A172 (cell line): Measurements from ENCODE around the gene PRTFDC1. TPM values are rescaled to one million over a fixed set of nuclear protein-coding genes. Genes with fewer than 3 reads are reported as not detected.
A peak's percentile ranks its signal among the peaks of the same experiment; 100 is the strongest.

ENCODE experiments used
- DNase-seq: peaks from one replicate; pipeline ENCODE4 v3.0.0-alpha.2; 2015; ENCODE audit warnings: low spot score
- total RNA-seq: library from RNA; depleted of rRNA; stranded (reverse); fragments of >200 nt; shearing (Covaris generic); gene quantifications from 2 replicates; pipeline ENCODE4 v1.2.3, GENCODE V29; 2014

Gene PRTFDC1
- total RNA-seq, 1 experiment from 2014 or later = 15.8 TPM

GRCh38 chr10:24907956-24908355 is 44.5 kb downstream of the PRTFDC1 start:
- no peak for DNase-seq

GRCh38 chr10:24906372-24906771 is 46.0 kb downstream of the PRTFDC1 start:
- no peak for DNase-seq

GRCh38 chr10:24904824-24905223 is 47.6 kb downstream of the PRTFDC1 start:
- no peak for DNase-seq

- DNase-seq = no peak
Observed at GRCh38 chr10:24902400-24902728, 50.0 kb downstream of the PRTFDC1 start.

- DNase-seq = peak; percentile 98
Observed at GRCh38 chr10:24901686-24902399, 50.6 kb downstream of the PRTFDC1 start.

DNA sequence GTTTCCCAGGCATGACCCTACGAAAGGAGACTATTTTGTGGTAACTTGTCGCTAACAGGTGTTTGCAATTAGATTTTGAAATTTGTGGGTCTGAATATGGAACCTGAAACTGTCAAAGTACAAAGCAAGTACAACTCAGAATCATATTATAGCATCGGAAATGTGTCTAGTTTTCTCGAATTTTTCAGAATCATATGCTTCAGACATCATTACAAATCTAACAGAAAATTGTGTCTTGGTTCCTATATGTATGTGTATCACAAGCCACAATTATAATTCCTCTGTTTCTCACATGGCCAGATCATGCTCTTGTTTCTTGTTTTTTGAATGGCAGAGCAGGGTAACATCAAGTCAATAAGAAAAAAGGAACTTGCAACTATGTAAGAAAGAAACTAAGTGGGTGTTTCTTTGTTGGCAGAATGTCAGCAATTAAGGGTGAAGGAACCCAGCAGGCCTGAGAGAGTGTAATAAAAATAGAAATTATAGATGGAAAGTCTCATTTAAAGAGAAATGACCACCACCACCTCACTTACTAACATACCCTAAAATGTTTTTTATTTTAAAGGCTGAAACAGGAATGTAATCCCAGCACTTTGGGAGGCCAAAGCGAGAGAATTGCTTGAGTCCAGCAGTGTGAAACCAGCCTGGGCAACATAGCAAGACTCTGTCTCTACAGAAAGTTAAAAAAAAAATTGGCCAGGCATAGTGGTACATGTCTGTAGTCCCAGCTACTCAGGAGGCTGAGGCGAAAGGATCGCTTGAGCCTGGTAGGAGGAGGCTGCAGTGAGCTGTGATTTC is 51.3 kb downstream of the PRTFDC1 start:
- DNase-seq = no peak

DNA sequence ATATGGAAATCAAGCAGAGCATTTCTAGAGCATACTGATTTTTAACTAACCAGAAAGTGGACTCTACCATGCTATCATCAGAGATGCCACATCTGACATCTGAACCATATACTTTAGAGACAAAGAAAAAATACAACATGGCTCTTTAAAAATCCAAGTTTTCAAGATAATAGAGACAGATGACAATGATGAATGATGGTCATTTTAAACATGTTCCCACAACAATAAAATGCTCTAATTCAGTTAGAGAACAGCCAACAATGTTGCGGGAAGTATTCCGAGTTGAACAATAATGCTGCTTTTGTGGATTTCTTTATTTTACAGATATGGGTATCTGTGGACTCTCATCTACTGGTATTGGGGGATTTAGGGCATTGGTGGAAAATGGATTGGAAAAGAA is 52.8 kb downstream of the PRTFDC1 start:
- no peak for DNase-seq

GRCh38 chr10:24898501-24898900 is 53.9 kb downstream of the PRTFDC1 start:
- DNase-seq = peak; percentile 30

DNA sequence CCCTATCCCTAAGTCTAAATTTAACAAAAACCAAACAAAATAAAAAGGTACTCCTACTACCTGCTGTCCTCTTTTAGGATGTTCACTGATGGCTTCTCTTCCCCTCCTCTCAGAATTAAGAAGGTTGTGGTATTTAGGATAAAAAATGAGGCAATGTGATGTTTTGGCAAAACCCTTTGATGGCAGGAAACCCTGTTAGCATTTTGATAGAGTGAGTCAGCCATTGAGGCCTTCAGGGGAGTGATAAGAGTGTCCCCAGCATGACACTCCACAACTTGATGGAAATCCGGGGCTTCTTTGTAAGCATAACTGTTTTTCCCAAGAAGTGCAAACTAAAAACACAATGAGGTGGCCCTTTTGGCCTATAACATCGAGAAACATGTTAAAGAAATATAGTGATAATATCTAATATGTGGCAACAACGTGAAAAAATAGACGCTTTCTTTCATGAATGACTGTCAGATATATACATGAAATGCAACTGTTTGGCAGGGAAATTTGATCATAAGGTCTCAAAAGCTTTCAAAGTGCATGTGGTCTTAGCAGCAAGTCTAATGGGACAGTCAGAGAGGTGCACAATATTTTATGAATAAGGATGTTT is 55.0 kb downstream of the PRTFDC1 start:
- peak; percentile 87 for DNase-seq

- DNase-seq = peak; percentile 76
Observed at GRCh38 chr10:24894728-24895127, 57.7 kb downstream of the PRTFDC1 start.

DNA sequence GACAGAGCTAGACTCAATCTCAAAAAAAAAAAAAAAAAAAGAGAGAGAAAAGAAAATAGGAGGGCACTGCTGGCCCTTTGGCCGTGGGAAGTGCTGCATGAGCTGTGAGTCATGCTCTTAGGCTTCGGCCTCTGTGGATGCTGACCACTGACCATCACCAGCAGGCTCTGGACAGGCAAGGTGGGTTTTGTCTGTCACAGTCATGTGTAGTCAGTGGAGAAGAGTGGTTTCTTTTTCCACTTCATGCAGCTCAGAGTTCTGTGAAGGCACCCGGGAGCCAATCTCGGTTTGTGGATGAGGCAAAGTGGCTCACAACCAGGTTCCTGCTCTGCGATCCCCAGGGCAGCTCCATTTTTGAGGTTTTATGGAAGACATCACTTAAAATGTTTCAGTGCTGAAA is 58.1 kb downstream of the PRTFDC1 start:
- DNase-seq = peak; percentile 97

DNA sequence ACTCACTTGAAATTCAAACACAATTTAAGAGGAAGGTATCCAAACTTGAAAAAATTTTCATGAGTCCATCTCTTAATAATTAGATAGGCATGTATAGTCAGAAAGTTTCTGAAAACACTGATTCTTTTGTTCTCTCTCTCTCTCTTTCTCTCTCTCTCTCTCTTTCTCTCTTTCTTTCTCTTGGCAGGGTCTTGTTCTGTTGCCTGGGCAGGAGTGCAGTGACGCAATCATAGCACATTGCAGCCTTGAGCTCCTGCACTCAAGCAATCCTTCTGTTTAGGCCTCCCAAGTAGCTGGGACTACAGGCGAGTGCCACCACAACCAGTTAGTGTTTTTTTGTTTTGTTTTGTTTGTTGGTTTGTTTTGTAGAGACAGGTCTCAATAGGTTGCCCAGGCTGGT is 59.3 kb downstream of the PRTFDC1 start:
- DNase-seq = no peak

- peak; percentile 95 for DNase-seq
Observed at GRCh38 chr10:24891823-24892222, 60.6 kb downstream of the PRTFDC1 start.

- peak; percentile 59 for DNase-seq
Observed at GRCh38 chr10:24889639-24890038, 62.8 kb downstream of the PRTFDC1 start.

DNA sequence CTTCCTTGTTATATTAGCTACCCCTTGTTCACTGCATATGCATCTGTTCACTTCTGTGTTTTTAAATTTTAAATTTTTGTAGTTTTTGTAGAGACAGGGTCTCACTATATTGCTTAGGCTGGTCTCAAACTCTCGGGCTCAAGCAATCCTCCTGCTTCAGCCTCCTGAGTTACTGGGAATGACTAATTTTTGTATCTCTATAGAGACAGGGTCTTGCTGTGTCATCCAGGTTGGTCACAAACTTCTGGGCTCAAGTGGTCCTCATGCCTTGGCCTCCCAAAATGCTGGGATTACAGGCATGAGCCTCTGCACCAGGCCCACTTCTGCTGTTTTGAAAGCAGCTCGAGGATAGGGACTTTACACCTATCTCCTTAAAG is 64.6 kb downstream of the PRTFDC1 start:
- no peak for DNase-seq

- DNase-seq = no peak
Observed at GRCh38 chr10:24886290-24886680, 66.1 kb downstream of the PRTFDC1 start.

DNA sequence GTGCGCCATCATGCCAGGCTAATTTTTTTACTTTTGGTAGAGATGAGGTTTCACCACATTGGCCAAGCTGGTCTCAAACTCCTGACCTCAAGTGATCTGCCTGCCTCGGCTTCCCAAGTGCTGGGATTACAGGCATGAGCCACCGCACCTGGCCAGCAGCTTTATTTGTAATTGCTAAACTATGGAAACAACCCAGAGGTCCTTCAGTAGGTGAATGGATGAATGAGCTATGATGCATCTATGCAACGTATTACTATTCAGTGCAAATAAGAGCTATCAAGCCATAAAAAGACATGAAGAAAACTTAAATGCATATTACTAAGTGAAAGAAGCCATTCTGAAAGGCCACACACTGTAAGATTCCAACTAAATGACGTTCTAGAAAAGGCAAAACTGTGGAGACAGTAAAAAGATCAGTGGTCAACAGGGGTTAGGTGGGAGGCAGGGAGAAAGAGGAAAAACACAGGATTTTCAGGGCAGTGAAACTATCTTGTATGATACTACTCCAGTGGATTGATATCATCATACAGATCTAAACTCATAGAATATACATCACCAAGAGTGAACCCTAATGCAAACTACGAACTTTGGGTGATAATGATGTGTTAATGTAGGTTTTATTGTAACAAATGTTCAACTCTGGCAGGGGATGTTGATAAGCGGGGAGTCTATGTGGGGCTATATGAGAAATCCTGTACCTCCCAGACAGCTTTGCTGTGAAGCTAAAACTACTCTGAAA is 66.7 kb downstream of the PRTFDC1 start:
- DNase-seq = no peak

DNA sequence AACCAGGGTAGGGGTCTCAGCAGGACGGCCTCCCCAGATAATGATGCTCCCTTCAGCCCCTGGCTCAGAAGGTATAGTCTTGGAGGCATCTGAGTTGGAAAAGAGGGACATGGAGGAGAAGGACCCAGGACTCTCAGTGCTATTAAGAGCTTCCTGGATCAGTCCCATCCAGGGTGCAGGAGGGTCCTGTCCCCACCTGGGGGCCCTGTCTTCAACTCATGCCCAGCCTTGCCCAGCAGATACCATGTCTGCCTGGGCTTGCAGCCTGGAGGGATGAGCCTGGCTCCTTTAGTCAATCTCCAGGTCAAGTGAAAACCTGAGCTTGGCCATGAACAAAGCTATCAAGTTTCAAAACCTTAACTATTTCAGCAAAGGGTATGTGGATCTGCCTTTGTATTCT is 67.6 kb downstream of the PRTFDC1 start:
- DNase-seq = no peak

- no peak for DNase-seq
Observed at GRCh38 chr10:24884316-24884715, 68.1 kb downstream of the PRTFDC1 start.

DNA sequence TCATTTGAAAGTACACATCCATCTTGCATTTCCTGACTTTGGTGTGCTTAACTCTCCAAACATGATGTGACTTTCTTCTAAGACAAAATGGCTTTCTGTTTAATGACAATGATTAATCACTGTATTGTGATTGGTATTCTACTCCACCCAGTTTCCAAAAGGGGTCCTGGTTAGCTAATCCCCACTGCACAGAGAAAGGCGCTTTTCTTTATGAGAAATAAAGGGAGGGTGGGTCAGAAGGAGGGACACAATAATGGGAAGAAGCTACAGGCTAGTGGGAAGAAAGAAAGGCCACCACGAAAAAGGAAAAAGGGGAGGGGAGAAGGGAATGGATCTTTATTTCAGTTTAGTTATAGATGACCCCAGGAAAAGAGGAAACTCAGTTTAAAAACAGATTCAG is 69.2 kb downstream of the PRTFDC1 start:
- no peak for DNase-seq

DNA sequence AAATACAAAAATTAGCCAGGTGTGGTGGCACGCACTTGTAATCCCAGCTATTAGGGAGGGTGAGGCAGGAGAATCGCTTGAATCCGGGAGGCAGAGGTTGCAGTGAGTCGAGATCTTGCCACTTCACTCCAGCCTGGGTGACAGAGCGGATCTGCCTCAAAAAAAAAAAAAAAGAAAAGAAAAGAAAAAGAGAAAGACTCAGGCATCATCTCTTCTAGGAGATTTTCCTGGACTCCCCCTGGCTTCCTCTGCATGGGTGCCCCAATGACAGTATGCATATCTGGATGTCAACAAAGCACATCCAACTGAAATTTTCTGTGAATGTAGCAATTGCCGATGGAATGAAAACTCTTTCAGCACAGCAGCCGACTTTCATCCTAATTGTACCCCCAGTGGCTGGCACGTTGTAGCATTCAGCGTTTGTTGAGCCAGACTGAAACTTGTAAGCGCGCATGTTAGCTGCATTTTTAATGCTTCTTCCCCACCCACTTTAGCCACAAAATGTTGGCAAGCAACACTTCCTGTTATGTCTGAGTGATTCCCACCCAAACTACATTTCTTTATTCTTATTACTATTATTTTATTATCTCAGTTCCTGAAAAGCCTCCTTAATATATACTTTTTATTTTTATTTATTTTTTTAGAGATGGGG is 70.2 kb downstream of the PRTFDC1 start:
- peak; percentile 65 for DNase-seq

DNA sequence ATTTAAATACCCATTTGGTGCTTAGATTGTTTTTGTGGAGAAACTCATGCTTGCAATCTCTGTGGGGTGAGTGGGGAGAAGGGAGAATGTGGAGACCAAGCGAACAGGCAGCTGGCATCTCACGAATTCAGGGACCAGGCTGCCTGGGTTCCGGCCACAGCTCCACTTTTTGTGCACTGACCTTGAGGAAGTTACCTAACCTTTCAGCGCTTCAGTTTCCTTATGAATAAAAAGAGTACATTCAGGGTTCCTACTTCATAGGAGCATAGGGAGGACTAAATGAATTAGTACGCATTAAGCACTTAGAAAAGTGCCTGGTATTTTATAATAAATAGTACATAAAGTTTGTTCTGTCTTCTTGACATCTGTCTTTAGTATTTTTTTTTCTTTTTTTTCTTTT is 72.5 kb downstream of the PRTFDC1 start:
- no peak for DNase-seq
